HCT116 (cell line): ENCODE measurements around the gene ZNF837. TPM values are rescaled to one million over a fixed set of nuclear protein-coding genes. Genes with fewer than 3 reads are reported as not detected.
A peak's percentile ranks its signal among the peaks of the same experiment; 100 is the strongest.

Experiments
- ATAC-seq: fragments of 200-7000 bp; cut with Tn5 transposase; 2 replicates; pipeline ENCODE4 v1.9.1; 2020; ENCODE audit warnings: mild to moderate bottlenecking, moderate library complexity
- BruUV-seq: library from RNA; stranded (reverse); fragments of 400-500 nt; replicated peaks from 2 replicates; lab custom pipeline; 2021; lab: Mats Ljungman, UMichigan
- CTCF ChIA-PET: fragments of 300-600 bp; sonication (Branson Sonifier 250); formaldehyde crosslinking; loops from one replicate; lab custom pipeline; 2021; ENCODE audit warnings: antibody characterized with exemption; lab: Charles Lee
- POLR2A ChIA-PET: fragments of 300-600, 350-600 bp; sonication (Branson Sonifier 250); formaldehyde crosslinking; loops from one replicate; lab custom pipeline; 2021; ENCODE audit warnings: antibody characterized with exemption; lab: Charles Lee
- RAD21 ChIA-PET, 2 experiments: fragments of 300-600 bp; sonication (Branson Sonifier 250); formaldehyde crosslinking; loops; one replicate each; lab custom pipeline; 2023; ENCODE audit warnings: low total read pairs in 2 of 2; ENCODE audit not compliant: uncharacterized antibody in 2 of 2, unreplicated experiment in 2 of 2, low non-redundant PET in 1 of 2; lab: Charles Lee
- DNase-seq: peaks from one replicate; pipeline ENCODE4 v3.0.0-alpha.2; 2010; ENCODE audit warnings: low read depth, low spot score
- H2AFZ ChIP-seq: fragments of 200-600 bp; shearing (Covaris generic), sonication (generic); 2 replicates; pipeline ENCODE4 v1.6.1; 2017; ENCODE audit warnings: low read depth, mixed run types, mixed read lengths, antibody characterized with exemption, low read length; ENCODE audit not compliant: poor library complexity, severe bottlenecking
- H3K27ac ChIP-seq: 2 replicates; pipeline ENCODE4 v1.5.1; 2012; ENCODE audit warnings: low read depth, low read length
- H3K27me3 ChIP-seq: fragments of 200-600 bp; sonication (generic); 2 replicates; pipeline ENCODE4 v1.6.1; 2016; ENCODE audit warnings: mixed run types, low read length, mixed read lengths; ENCODE audit not compliant: insufficient read depth
- H3K36me3 ChIP-seq, 2 experiments: fragments of 200-500 bp in 1 of 2; fragments of 200-600 bp in 1 of 2; sonication (Bioruptor generic) in 1 of 2; sonication (generic) in 1 of 2; 2 replicates each; pipeline versions ENCODE4 v1.5.1 to v1.6.1; 2014 to 2016; ENCODE audit warnings: low read length in 2 of 2, inconsistent platforms in 1 of 2, mixed read lengths in 1 of 2, mixed run types in 1 of 2; ENCODE audit not compliant: insufficient read depth in 2 of 2, control insufficient read depth in 1 of 2
- H3K4me1 ChIP-seq, 2 experiments: fragments of 200-600 bp in 1 of 2; sonication (generic) in 1 of 2; 2 replicates each; pipeline versions ENCODE4 v1.5.1 to v1.6.1; 2012 to 2017; ENCODE audit warnings: low read length in 2 of 2, inconsistent platforms in 1 of 2, mild to moderate bottlenecking in 1 of 2, mixed read lengths in 1 of 2, mixed run types in 1 of 2, moderate library complexity in 1 of 2; ENCODE audit not compliant: insufficient read depth in 2 of 2, control insufficient read depth in 1 of 2
- H3K4me2 ChIP-seq: fragments of 200-600 bp; sonication (generic); 2 replicates; pipeline ENCODE4 v1.6.1; 2017; ENCODE audit warnings: mixed run types, low read length, mixed read lengths
- H3K4me3 ChIP-seq, 2 experiments: fragments of 200-600 bp in 1 of 2; sonication (generic) in 1 of 2; replicated peaks in 1 of 2; 2 replicates each; pipeline ENCODE4 v1.5.1; 2011 to 2016; ENCODE audit warnings: low read length in 2 of 2, control low read depth in 1 of 2, low read depth in 1 of 2, mild to moderate bottlenecking in 1 of 2, mixed read lengths in 1 of 2, mixed run types in 1 of 2
- H3K79me2 ChIP-seq: fragments of 200-600 bp; sonication (generic); 2 replicates; pipeline ENCODE4 v1.6.1; 2017; ENCODE audit warnings: mild to moderate bottlenecking, mixed run types, low read length, moderate library complexity, mixed read lengths; ENCODE audit not compliant: insufficient read depth
- H3K9ac ChIP-seq: fragments of 200-600 bp; sonication (generic); 2 replicates; pipeline ENCODE4 v1.6.1; 2016; ENCODE audit warnings: low read length, mixed read lengths
- H3K9me2 ChIP-seq: fragments of 200-600 bp; sonication (generic), shearing (Covaris generic); 2 replicates; pipeline ENCODE4 v1.6.1; 2017; ENCODE audit warnings: mixed run types, mild to moderate bottlenecking, moderate library complexity; ENCODE audit not compliant: insufficient read depth
- H3K9me3 ChIP-seq, 2 experiments: fragments of 200-500 bp in 1 of 2; fragments of 200-600 bp in 1 of 2; sonication (Bioruptor generic) in 1 of 2; sonication (generic) in 1 of 2; 2 replicates each; pipeline ENCODE4 v1.6.1; 2014 to 2017; ENCODE audit warnings: low read length in 2 of 2, mixed read lengths in 2 of 2, inconsistent platforms in 1 of 2, low read depth in 1 of 2, mild to moderate bottlenecking in 1 of 2, mixed run types in 1 of 2, moderate library complexity in 1 of 2; ENCODE audit not compliant: control insufficient read depth in 1 of 2, insufficient read depth in 1 of 2
- H4K20me1 ChIP-seq: fragments of 200-600 bp; sonication (generic), shearing (Covaris generic); 2 replicates; pipeline ENCODE4 v1.6.1; 2017; ENCODE audit warnings: mixed run types, mild to moderate bottlenecking, moderate library complexity; ENCODE audit not compliant: insufficient read depth
- ATF3 ChIP-seq: IDR thresholded peaks from 2 replicates; pipeline ENCODE4 v1.6.1; 2012
- CBX3 ChIP-seq: IDR thresholded peaks from 2 replicates; pipeline ENCODE4 v1.6.1; 2012; ENCODE audit warnings: low read depth
- CEBPB ChIP-seq: IDR thresholded peaks from 2 replicates; pipeline ENCODE4 v1.6.1; 2012; ENCODE audit warnings: low read depth
- EGR1 ChIP-seq: IDR thresholded peaks from 2 replicates; pipeline ENCODE4 v1.6.1; 2012; ENCODE audit warnings: low read depth
- ELF1 ChIP-seq: IDR thresholded peaks from 2 replicates; pipeline ENCODE4 v1.6.1; 2012; ENCODE audit warnings: low read depth, borderline replicate concordance
- EZH2 ChIP-seq: fragments of 200-600 bp; sonication (generic); IDR thresholded peaks from 2 replicates; pipeline ENCODE4 v1.6.1; 2017; ENCODE audit warnings: antibody characterized with exemption, mixed run types
- FOSL1 ChIP-seq: IDR thresholded peaks from 2 replicates; pipeline ENCODE4 v1.6.1; 2012; ENCODE audit warnings: low read depth
- JUND ChIP-seq: IDR thresholded peaks from 2 replicates; pipeline ENCODE4 v1.6.1; 2012
- MAX ChIP-seq: IDR thresholded peaks from 2 replicates; pipeline ENCODE4 v1.6.1; 2012
- POLR2AphosphoS5 ChIP-seq: IDR thresholded peaks from 2 replicates; pipeline ENCODE4 v1.6.1; 2011; ENCODE audit warnings: mild to moderate bottlenecking, low read depth, low read length, moderate library complexity
- RAD21 ChIP-seq: IDR thresholded peaks from 2 replicates; pipeline ENCODE4 v1.6.1; 2012; ENCODE audit warnings: low read depth, mild to moderate bottlenecking
- REST ChIP-seq: IDR thresholded peaks from 2 replicates; pipeline ENCODE4 v1.6.1; 2012; ENCODE audit warnings: low read depth
- SIN3A ChIP-seq: IDR thresholded peaks from 2 replicates; pipeline ENCODE4 v1.6.1; 2012; ENCODE audit warnings: low read depth
- SP1 ChIP-seq: IDR thresholded peaks from 2 replicates; pipeline ENCODE4 v1.6.1; 2012; ENCODE audit warnings: low read depth
- SRF ChIP-seq: IDR thresholded peaks from 2 replicates; pipeline ENCODE4 v1.6.1; 2012; ENCODE audit warnings: low read depth
- YY1 ChIP-seq: IDR thresholded peaks from 2 replicates; pipeline ENCODE4 v1.6.1; 2011; ENCODE audit warnings: low read length, low read depth, moderate library complexity, mild to moderate bottlenecking; ENCODE audit not compliant: insufficient replicate concordance; ENCODE audit errors: extremely low read depth
- ZBTB33 ChIP-seq: IDR thresholded peaks from 2 replicates; pipeline ENCODE4 v1.6.1; 2011; ENCODE audit warnings: mild to moderate bottlenecking, low read length, moderate library complexity; ENCODE audit not compliant: insufficient replicate concordance; ENCODE audit errors: extremely low read depth
- ZNF274 ChIP-seq: fragments of 200-500 bp; sonication (Bioruptor generic); IDR thresholded peaks from 2 replicates; pipeline ENCODE4 v1.6.1; 2014; ENCODE audit warnings: mild to moderate bottlenecking, low read depth, low read length, inconsistent platforms
- intact Hi-C: fragments of 100-400 bp; cut with micrococcal nuclease; formaldehyde crosslinking; loops from 2 replicates; pipeline ENCODE4 v1.10.0; 2022
- total RNA-seq: library from RNA; stranded (reverse); gene quantifications from one replicate; pipeline ENCODE4 v1.2.1, GENCODE V29; 2021; ENCODE audit not compliant: unreplicated experiment

ZNF837 gene
- total RNA-seq, 1 experiment from 2014 or later, result 3.2 TPM

- no peak for ATAC-seq
- RAD21 ChIA-PET, result no interaction called here
Measured at GRCh38 chr19:58393725-58394033, 12.8 kb upstream of the ZNF837 start.

More at GRCh38 chr19:58393725-58394033, 12.8 kb upstream of the ZNF837 start:
- no peak overlapping the region for H2AFZ ChIP-seq
- H3K27ac ChIP-seq, result no peak overlapping the region
- H3K36me3 ChIP-seq, result peaks cover 29 to 59% of the 10 kb centered on the region in 2 experiments; a peak in 3 of 4 replicates
- H3K4me2 ChIP-seq, result 0 out of 2 replicates have a peak overlapping the region, but pooled peaks have one; percentile 48
- peaks cover 48% of the 10 kb centered on the region for H3K79me2 ChIP-seq
- intact Hi-C loops, result no loop called here
- peaks cover 37% of the 10 kb centered on the region; the same call in 1 of the 2 replicates for H4K20me1 ChIP-seq
- H3K4me3 ChIP-seq, result no peak overlapping the region
- no peak overlapping the region for H3K9ac ChIP-seq
- TF ChIP-seq FOSL1, result no peak
- TF ChIP-seq EZH2, result no peak
- no peak for TF ChIP-seq CBX3
- TF ChIP-seq SIN3A, result no peak
- no peak for TF ChIP-seq POLR2AphosphoS5
- TF ChIP-seq ATF3, result no peak
- TF ChIP-seq SP1, result no peak
- no peak for TF ChIP-seq MAX
- TF ChIP-seq CEBPB, result no peak
- TF ChIP-seq EGR1, result no peak
- TF ChIP-seq YY1, result no peak
- no peak for TF ChIP-seq ZNF274
- no peak for TF ChIP-seq SRF
- no peak for TF ChIP-seq ELF1
- TF ChIP-seq RAD21, result no peak
- no peak for TF ChIP-seq ZBTB33
- TF ChIP-seq REST, result no peak
- TF ChIP-seq JUND, result no peak
- POLR2A ChIA-PET, result no interaction called here
- CTCF ChIA-PET, result no interaction called here
- H3K9me3 ChIP-seq, result no peaks in the 10 kb centered on the region
- peaks cover 20 to 59% of the 10 kb centered on the region in 2 experiments for H3K4me1 ChIP-seq
- DNase-seq, result no peak
- no TSS peak for BruUV-seq
- no peaks in the 10 kb centered on the region for H3K9me2 ChIP-seq
- no peaks in the 10 kb centered on the region for H3K27me3 ChIP-seq
